ENCODE data around the gene MRPS27. TPM values are rescaled to one million over a fixed set of nuclear protein-coding genes. Genes with fewer than 3 reads are reported as not detected.
"Not testable (repeated sequence)": the region's sequence is repeated elsewhere in the genome, so short reads cannot be mapped to it uniquely, and the experiment has no call there.

The MRPS27 gene
- total RNA-seq, 6 experiments from 2014 or later = 28.6 to 40.3 (median 36.0) TPM

DNA sequence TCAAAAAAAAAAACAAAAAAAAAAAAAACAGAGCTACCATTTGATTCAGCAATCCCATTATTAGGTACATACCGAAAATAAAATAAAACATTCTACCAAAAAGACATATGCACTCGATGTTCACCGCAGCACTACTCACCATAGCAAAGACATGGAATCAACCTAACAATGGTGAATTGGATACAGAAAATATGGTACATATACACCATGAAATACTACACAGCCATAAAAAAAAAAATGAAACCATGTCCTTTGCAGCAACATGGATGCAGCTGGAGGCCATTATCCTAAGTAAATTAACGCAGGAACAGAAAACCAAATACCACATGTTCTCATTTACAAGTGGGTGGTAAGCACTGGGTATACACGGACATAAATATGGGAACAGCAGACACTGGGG is 21.3 kb downstream of the MRPS27 start:
- no peak for TF ChIP-seq POLR2A (IDR thresholded peaks at IDR 0.05)
- TF ChIP-seq, protein P1, sequence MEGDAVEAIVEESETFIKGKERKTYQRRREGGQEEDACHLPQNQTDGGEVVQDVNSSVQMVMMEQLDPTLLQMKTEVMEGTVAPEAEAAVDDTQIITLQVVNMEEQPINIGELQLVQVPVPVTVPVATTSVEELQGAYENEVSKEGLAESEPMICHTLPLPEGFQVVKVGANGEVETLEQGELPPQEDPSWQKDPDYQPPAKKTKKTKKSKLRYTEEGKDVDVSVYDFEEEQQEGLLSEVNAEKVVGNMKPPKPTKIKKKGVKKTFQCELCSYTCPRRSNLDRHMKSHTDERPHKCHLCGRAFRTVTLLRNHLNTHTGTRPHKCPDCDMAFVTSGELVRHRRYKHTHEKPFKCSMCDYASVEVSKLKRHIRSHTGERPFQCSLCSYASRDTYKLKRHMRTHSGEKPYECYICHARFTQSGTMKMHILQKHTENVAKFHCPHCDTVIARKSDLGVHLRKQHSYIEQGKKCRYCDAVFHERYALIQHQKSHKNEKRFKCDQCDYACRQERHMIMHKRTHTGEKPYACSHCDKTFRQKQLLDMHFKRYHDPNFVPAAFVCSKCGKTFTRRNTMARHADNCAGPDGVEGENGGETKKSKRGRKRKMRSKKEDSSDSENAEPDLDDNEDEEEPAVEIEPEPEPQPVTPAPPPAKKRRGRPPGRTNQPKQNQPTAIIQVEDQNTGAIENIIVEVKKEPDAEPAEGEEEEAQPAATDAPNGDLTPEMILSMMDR (IDR thresholded peaks at IDR 0.05) = no peak
- ATAC-seq (no peak), DNase-seq (no peak)
- H3K27me3 ChIP-seq = no peaks in the 10 kb centered on the region
- H3K4me3 ChIP-seq = no peak overlapping the region
- no peaks in the 10 kb centered on the region for H3K9me3 ChIP-seq
- H3K4me1 ChIP-seq = peaks cover 0 to 2% (median 0%) of the 10 kb centered on the region in 4 donors
- H3K36me3 ChIP-seq = peaks cover 0 to 6% (median 3%) of the 10 kb centered on the region in 4 donors
- no peak overlapping the region for H3K27ac ChIP-seq
- intact Hi-C loops (cut with DNase I) = no loop called here
- 98% methylated on average over 5 of the region's 5 CpGs for WGBS (ENCODE audit: insufficient coverage, low coverage, low lambda C conversion rate, missing lambda C conversion rate)

DNA sequence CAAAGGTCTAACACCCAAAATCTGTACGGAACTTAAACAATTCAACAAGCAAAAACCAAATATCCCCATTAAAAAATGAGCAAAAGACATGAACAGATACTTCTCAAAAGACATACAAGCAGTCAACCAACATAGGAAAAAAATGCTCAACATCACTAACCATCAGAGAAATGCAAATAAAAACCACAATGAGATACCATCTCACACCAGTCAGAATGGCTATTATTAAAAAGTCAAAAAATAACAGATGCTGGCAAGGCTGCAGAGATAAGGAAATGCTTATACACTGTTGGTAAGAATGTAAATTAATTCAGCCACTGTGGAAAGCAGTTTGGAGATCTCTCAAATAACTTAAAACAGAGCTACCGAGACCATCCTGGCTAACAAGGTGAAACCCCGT is 21.9 kb downstream of the MRPS27 start:
- intact Hi-C loops (cut with DNase I); H3K9me3 ChIP-seq; DNase-seq; H3K4me1 ChIP-seq; H3K27me3 ChIP-seq; H3K36me3 ChIP-seq; H3K27ac ChIP-seq; H3K4me3 ChIP-seq; ATAC-seq: not testable (repeated sequence)
- 98% methylated on average over 3 of the region's 3 CpGs for WGBS (ENCODE audit: insufficient coverage, low coverage, low lambda C conversion rate, missing lambda C conversion rate)

DNA sequence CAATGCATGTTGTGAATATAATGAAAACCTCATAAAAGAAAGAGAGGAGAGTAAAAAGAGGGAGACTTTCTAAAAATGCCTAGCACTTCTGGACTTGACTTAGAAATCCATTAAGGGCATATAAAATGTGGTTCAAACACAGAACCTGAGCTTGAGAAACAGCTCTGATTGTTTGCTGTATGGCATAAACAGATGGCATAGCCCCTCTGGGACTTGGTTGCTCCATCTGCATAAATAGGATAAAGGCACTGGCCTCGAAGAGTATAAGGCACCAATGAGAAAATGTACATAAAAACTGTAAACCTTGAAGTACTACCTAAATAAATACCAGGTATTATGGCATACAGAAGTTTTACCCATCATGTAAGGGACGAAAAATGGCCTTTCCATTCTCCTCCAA is 23.8 kb downstream of the MRPS27 start:
- H3K9me3 ChIP-seq = no peaks in the 10 kb centered on the region
- WGBS (ENCODE audit: insufficient coverage, low coverage, low lambda C conversion rate, missing lambda C conversion rate) = 100% methylated on average over 2 of the region's 2 CpGs
- TF ChIP-seq POLR2A (IDR thresholded peaks at IDR 0.05) = no peak
- TF ChIP-seq, protein P1 (IDR thresholded peaks at IDR 0.05) = no peak
- no peak overlapping the region for H3K4me3 ChIP-seq
- H3K36me3 ChIP-seq = peaks cover 0 to 4% (median 1%) of the 10 kb centered on the region in 4 donors
- H3K4me1 ChIP-seq = peaks cover 0 to 7% (median 0%) of the 10 kb centered on the region in 4 donors
- intact Hi-C loops (cut with DNase I) = no loop called here
- no peak for DNase-seq
- H3K27ac ChIP-seq = no peak overlapping the region
- H3K27me3 ChIP-seq = no peaks in the 10 kb centered on the region
- no peak for ATAC-seq

DNA sequence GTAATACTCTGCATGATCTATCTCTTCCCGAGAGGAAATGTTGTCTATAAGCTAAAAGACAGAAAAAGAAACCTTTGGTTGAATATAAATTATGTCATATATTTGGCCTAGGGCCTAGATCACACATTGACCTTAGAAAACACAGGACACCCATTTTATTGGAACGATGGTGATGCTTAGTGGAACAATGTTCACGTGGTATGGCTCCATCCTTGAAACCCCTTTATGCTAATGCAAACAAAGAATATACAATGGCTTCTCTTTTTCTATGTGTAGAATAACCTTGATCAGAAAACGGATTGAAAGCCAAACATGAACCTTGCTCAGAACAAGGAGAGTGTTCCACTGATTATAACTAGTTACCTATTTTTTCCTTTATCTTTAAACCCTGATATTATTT is 24.5 kb downstream of the MRPS27 start:
- ATAC-seq (no peak), DNase-seq (no peak)
- Histone ChIP-seq H3K4me1 (peaks cover 0 to 7% (median 0%) of the 10 kb centered on the region in 4 donors), H3K27ac (no peak overlapping the region), H3K4me3 (no peak overlapping the region), H3K36me3 (peaks cover 0 to 4% (median 1%) of the 10 kb centered on the region in 4 donors), H3K27me3 (no peaks in the 10 kb centered on the region), H3K9me3 (no peaks in the 10 kb centered on the region)
- TF ChIP-seq, protein P1 (IDR thresholded peaks at IDR 0.05) = no peak
- TF ChIP-seq POLR2A (IDR thresholded peaks at IDR 0.05) = no peak
- intact Hi-C loops (cut with DNase I) = no loop called here
- 86% methylated on average over 4 of the region's 4 CpGs for WGBS (ENCODE audit: insufficient coverage, low coverage, low lambda C conversion rate, missing lambda C conversion rate)

GRCh38 chr5:72294473-72294872 is 25.6 kb downstream of the MRPS27 start:
- H3K9me3 ChIP-seq = no peaks in the 10 kb centered on the region
- WGBS (ENCODE audit: insufficient coverage, low coverage, low lambda C conversion rate, missing lambda C conversion rate) = 90% methylated on average over 2 of the region's 2 CpGs
- ATAC-seq = no peak

More at GRCh38 chr5:72294473-72294872, 25.6 kb downstream of the MRPS27 start:
- Histone ChIP-seq H3K27me3 (no peaks in the 10 kb centered on the region), H3K4me3 (no peak overlapping the region), H3K36me3 (peaks cover 0 to 9% (median 3%) of the 10 kb centered on the region in 4 donors), H3K27ac (no peak overlapping the region), H3K4me1 (peaks cover 0 to 7% (median 0%) of the 10 kb centered on the region in 4 donors)
- DNase-seq = no peak
- TF ChIP-seq, protein P1 (IDR thresholded peaks at IDR 0.05) = no peak
- no peak for TF ChIP-seq POLR2A (IDR thresholded peaks at IDR 0.05)
- intact Hi-C loops (cut with DNase I) = no loop called here
